8988T (cell line): ENCODE results near the gene SPINT3.

ENCODE experiments used
- DNase-seq: peaks from one replicate; pipeline ENCODE4 v3.0.0; 2011

Gene SPINT3

GRCh38 chr20:45515147-45515913 lies at the start of gene SPINT3:
Gene SPINT3 (minus strand): TSS chr20:45515622. CDS start chr20:45515608, 14 bp downstream.
- DNase-seq, result no peak

DNA sequence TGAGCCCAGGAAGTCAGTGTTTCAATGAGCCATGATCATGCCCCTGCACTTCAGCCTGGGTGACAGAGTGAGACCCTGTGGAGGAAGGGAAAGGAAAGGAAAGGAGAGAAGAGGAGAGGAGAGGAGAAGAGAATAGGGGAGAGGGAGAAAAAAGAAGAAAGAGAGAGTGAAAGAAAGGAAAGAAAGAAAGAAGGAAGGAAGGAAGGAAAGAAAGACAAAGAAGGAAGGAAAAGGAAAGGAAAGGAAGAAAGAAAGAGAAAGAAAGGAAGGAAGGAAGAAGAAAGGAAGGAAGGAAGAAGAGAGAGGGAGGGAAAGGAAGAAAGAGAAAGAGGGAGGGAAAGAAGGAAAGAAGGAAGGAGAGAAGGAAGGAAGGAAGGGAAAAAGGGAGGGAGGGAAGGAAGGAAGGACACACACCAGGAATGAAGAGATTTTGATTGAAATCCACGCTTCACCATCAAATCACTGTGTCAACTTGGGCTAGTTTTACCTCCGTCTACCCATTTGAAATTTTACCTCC lies 49.4 kb upstream of the SPINT3 start:
- no peak for DNase-seq

DNA sequence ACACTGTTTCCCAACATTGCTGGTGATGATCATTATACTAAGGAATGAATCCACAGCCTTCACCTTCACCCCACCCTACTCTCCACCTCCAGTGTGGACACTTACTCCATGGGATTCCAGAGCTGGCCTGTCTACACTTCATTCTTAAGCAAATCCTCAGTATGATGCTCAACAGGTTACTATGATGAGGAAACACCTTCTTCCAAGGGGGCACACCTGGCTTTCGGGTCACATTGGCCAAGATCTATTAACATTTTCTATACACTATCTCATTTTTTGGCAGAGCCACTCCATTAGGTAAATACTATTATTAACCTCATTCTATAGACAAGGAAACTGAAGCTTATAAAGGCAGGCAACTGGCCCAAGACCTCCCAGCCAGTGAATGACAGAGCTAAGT lies 39.8 kb upstream of the SPINT3 start:
- DNase-seq, result no peak

DNA sequence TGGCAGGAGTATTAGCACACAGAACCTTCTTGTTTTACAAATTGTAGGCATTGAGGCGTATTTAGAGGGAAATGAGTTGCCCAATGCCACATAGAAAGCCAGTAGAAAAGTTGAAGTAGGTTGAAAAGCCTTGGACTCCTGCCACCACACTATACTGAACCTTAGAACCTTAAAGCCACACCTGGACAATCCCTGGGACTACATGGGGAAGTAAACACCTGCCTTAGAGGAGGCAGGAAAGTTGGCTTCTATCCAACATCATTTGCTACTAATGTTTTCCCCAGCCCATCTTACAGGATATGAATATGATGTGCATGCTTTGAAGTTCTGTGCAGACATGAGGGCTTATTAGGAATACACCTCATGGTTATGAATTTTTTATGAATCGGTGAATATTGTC lies 37.0 kb upstream of the SPINT3 start:
- no peak for DNase-seq

- DNase-seq, result no peak
Observed at GRCh38 chr20:45550765-45551164, 35.3 kb upstream of the SPINT3 start.

DNA sequence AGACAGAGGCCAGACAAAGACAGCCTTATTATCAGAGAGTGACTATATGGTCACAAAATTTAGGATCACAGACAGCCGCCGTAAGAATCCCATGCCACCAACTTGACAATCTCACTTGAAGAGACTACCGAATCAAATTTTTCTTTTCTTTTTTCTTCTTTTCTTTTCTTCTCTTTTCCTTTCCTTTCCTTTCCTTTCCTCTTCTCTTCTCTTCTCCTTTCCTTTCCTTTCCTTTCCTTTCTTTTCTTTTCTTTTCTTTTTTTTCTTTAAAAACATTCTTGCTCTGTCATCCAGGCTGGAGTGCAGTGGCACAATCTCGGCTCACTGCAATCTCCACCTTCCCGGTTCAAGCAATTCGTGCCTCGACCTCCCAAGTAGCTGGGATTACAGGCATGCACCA lies 33.0 kb upstream of the SPINT3 start:
- DNase-seq, result no peak

GRCh38 chr20:45547206-45547770 lies 31.9 kb upstream of the SPINT3 start, which contains the start of gene EPPIN:
Gene EPPIN (minus strand): TSS chr20:45547401. CDS start chr20:45547357, 44 bp downstream.
- no peak for DNase-seq

DNA sequence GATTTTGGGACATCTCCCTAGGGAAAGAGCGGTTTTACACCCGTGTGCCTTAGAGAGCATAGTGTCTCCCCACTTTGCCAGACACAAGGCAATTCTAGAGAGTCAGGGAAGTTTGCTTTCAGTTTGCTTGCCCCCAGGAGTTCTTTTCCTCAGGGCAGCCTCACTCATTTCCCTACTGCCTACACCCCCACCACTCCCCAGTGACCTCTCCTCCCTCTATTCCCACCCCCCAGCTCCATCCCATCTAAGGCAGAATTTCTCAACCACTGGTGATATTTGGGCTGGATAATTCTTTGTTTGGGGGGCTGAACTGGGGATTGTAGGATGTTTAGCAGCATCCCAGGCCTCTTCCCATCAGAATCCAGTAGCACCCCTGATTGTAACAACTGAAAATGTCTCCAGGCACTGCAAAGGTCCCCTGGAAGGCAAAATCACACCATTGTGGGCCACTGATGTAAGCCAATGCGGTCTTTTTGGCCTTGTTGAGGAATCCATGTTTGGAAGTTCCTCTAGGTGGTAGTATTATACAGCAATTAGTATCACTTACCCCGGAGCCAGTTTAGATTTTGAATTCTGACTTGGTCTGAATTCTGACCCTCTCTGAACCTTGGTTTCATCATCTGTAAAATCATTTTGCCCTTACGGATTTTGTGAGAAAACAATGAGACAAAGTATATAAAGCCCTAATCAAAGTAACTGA lies 30.5 kb upstream of the SPINT3 start:
- no peak for DNase-seq

DNA sequence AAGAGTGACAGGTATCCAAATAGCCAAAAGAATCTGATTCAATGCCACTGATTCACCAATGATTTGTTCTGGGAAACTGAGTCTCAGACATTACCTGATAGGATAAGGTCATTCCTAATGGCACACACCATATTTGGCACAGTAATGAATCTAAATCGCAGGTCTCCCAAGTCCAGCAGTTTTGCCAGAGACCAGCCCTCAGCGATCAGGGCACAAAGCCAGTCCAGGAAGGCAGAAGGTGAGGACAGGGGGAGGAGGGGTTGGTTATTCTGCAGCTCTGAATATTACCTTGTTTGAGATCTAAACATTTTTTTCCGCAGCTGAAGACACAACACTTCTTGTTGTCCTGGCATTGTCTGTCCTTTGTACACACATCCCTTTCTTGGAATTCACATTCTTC lies 29.9 kb upstream of the SPINT3 start:
- DNase-seq, result no peak

- no peak for DNase-seq
Observed at GRCh38 chr20:45539382-45539781, 24.0 kb upstream of the SPINT3 start, which contains the start of gene WFDC6. Gene WFDC6 (minus strand): TSS chr20:45539482. CDS start chr20:45539407, 75 bp downstream.

DNA sequence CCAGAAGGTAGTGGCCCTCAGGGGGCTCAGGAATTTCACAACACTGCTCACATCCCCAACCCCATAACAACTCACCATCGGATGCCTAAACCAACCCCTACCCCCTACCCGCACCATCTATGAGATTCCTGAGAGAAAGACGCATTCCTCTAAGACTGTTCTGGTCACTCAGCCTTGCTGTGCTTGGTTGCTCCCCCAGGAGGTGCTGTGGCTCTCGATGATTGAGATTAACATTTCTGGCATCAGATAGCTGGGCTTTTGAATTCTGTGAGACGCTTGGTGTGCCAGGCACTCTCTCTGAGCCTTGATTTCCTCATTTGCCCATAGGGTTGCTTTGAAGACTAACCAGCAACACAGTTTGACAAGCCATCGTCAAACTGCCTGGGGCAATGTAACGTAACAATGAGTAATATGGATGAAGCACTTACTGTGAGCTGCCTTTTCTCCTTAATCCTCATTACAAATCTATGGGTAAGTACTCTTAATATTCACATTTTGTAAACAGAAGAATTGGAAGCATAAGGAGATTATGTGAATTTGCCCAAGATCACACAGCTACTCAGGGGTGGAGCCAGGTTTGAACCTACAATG lies 22.9 kb upstream of the SPINT3 start:
- DNase-seq, result no peak

- no peak for DNase-seq
Observed at GRCh38 chr20:45527294-45527693, 11.9 kb upstream of the SPINT3 start.

- no peak for DNase-seq
Observed at GRCh38 chr20:45523821-45524220, 8.4 kb upstream of the SPINT3 start.

- no peak for DNase-seq
Observed at GRCh38 chr20:45518282-45518681, 2.9 kb upstream of the SPINT3 start.

DNA sequence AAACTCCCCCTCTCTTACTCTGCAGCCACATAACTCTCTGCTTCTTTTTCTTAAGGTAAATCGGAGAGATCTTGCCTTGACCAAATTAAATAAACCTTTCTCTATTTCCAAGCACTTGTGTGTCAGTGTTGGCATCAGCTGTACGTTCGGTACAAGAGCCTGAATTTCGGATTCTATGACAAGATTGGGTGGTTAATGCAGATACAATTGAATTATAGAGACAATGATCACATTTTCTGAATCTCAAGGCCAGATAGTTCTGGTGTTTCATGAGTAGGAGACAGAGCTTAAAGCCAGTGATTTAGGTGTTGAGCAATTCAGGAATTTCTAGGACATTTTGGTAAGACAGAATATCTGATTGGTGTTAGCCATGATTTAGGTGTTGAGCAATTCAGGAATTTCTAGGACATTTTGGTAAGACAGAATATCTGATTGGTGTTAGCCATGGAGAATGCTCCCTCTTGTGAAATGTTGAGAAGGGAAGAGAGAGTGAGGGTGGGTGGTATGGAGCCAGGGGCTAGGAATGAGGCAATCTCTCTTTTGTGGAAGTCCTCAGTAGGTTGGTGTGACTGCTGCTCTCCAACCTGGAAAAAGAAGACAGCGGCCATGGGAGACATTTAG lies 5.1 kb downstream of the SPINT3 start:
- DNase-seq, result no peak

DNA sequence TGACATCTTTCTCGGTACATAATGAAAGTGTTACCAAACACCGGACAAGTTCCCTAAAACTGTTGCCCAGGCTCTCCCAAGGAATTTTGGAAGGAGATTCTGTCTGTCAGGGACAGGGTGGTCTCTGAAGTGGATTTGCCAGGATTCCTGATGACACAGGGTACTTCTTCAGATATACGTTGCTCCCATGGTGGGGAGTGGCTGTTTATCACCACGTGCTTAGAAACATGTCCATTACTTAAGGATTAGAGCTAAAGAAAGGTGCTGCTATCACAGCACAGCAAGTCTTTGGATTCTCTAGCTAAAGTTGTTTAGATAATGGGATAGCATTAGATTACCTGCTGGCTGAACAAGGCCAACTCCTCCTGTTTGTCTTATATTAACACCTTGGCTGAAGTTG lies 6.3 kb downstream of the SPINT3 start:
- DNase-seq, result no peak

GRCh38 chr20:45508068-45508886 lies 7.1 kb downstream of the SPINT3 start:
- no peak for DNase-seq

GRCh38 chr20:45507011-45507820 lies 8.2 kb downstream of the SPINT3 start:
- no peak for DNase-seq

DNA sequence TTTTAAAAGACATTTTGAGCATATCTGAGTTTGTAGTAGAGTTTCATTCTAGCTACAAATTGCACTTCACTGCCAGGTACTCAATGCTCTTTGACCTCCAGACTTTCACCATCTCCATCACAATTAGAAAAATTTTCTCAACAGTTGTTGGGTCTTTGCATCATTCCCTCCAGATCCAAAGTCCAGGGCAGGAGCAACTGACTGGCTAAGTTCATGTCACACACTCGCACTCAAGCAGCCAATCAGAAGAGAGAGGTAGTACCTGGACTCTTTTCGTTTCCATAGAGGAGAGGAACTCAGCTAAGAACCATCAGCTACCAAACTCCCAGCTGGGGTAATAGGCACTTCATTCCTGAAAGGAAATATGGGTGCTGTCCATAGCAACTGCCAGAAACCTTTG lies 9.0 kb downstream of the SPINT3 start:
- no peak for DNase-seq

- DNase-seq, result no peak
Observed at GRCh38 chr20:45503403-45503802, 12.0 kb downstream of the SPINT3 start.

- DNase-seq, result no peak
Observed at GRCh38 chr20:45502561-45502960, 12.9 kb downstream of the SPINT3 start.
